ENCODE data around the gene CLEC9A. TPM values are rescaled to one million over a fixed set of nuclear protein-coding genes. Genes with fewer than 3 reads are reported as not detected.

CLEC9A gene
- not detected in 2 replicates for total RNA-seq
- long read RNA-seq: 0 reads

- Mint-ChIP-seq H3K9me3 (no peaks in the 10 kb centered on the region), H3K4me3 (no peak within 1 kb of the TSS), H3K27ac (ENCODE audit: unreplicated experiment) (no peak within 1 kb of the TSS), H3K27me3 (ENCODE audit: low read depth) (no peaks in the 10 kb centered on the region), H3K36me3 (ENCODE audit: low read depth) (no peaks in the 10 kb centered on the region), H3K4me1 (no peaks in the 10 kb centered on the region)
- no peak for TF ChIP-seq CTCF (conservative IDR thresholded peaks at IDR 0.05)
- no peak for DNase-seq (ENCODE audit: low read depth, low spot score)
Observed at GRCh38 chr12:10030446-10030845, at the start of gene CLEC9A. Gene CLEC9A (plus strand): TSS chr12:10030682. CDS start chr12:10052688, 22,006 bp downstream.

- no peak for DNase-seq (ENCODE audit: low read depth, low spot score)
- no peak for TF ChIP-seq CTCF (conservative IDR thresholded peaks at IDR 0.05)
- Mint-ChIP-seq H3K4me3 (no peak overlapping the region), H3K4me1 (peaks cover 5% of the 10 kb centered on the region), H3K36me3 (ENCODE audit: low read depth) (no peaks in the 10 kb centered on the region), H3K9me3 (no peaks in the 10 kb centered on the region), H3K27me3 (ENCODE audit: low read depth) (peaks cover 2% of the 10 kb centered on the region), H3K27ac (ENCODE audit: unreplicated experiment) (no peak overlapping the region)
Observed at GRCh38 chr12:9991876-9992275, 38.6 kb upstream of the CLEC9A start.

- no peak for DNase-seq (ENCODE audit: low read depth, low spot score)
- no peak overlapping the region for H3K27ac Mint-ChIP-seq (ENCODE audit: unreplicated experiment)
- no peak for TF ChIP-seq CTCF (conservative IDR thresholded peaks at IDR 0.05)
- H3K4me1 Mint-ChIP-seq: peaks cover 5% of the 10 kb centered on the region
- H3K4me3 Mint-ChIP-seq: no peak overlapping the region
- peaks cover 2% of the 10 kb centered on the region for H3K27me3 Mint-ChIP-seq (ENCODE audit: low read depth)
- no peaks in the 10 kb centered on the region for H3K9me3 Mint-ChIP-seq
- no peaks in the 10 kb centered on the region for H3K36me3 Mint-ChIP-seq (ENCODE audit: low read depth)
Observed at GRCh38 chr12:9992296-9992695, 38.2 kb upstream of the CLEC9A start.

- Mint-ChIP-seq H3K4me3 (no peak within 1 kb of the TSS), H3K27me3 (ENCODE audit: low read depth) (no peaks in the 10 kb centered on the region), H3K36me3 (ENCODE audit: low read depth) (no peaks in the 10 kb centered on the region), H3K27ac (ENCODE audit: unreplicated experiment) (no peak within 1 kb of the TSS), H3K9me3 (no peaks in the 10 kb centered on the region), H3K4me1 (peaks cover 5% of the 10 kb centered on the region)
- DNase-seq (ENCODE audit: low read depth, low spot score): no peak
- no peak for TF ChIP-seq CTCF (conservative IDR thresholded peaks at IDR 0.05)
Observed at GRCh38 chr12:9999016-9999415, 31.5 kb upstream of the CLEC9A start, which contains the start of gene CLEC1B. Gene CLEC1B (minus strand): TSS chr12:9999121. CDS start chr12:9999100, 21 bp downstream.

GRCh38 chr12:10001171-10001776 lies 29.2 kb upstream of the CLEC9A start:
- no peak for TF ChIP-seq CTCF (conservative IDR thresholded peaks at IDR 0.05)
- Mint-ChIP-seq H3K27ac (ENCODE audit: unreplicated experiment) (no peak overlapping the region), H3K36me3 (ENCODE audit: low read depth) (no peaks in the 10 kb centered on the region), H3K4me3 (no peak overlapping the region), H3K9me3 (no peaks in the 10 kb centered on the region), H3K4me1 (peaks cover 5% of the 10 kb centered on the region), H3K27me3 (ENCODE audit: low read depth) (no peaks in the 10 kb centered on the region)
- DNase-seq (ENCODE audit: low read depth, low spot score): no peak

Measured in neural crest cell (in vitro differentiated cells).